Heart right ventricle (tissue), 16 donors: Measurements from ENCODE around the gene TMCC3. TPM values are rescaled to one million over a fixed set of nuclear protein-coding genes. Genes with fewer than 3 reads are reported as not detected.

ENCODE experiments used
- ATAC-seq, 8 donors: fragments of 200-7000 bp; cut with Tn5 transposase; one replicate each; pipeline ENCODE4 v1.9.1; 2020; ENCODE audit warnings: mild to moderate bottlenecking in 8 of 8, moderate library complexity in 8 of 8, moderate number of reproducible peaks in 1 of 8
- DNase-seq, 2 donors: peaks; one replicate each; pipeline ENCODE4 v3.0.0-alpha.2; 2020
- H3K27ac ChIP-seq, 10 donors: fragments of 200-600 bp; sonication (generic) in 2 of 10; one replicate each; pipeline versions ENCODE4 v1.5.0 to v1.8.0; 2020 to 2022; ENCODE audit warnings: mild to moderate bottlenecking in 3 of 10
- H3K27me3 ChIP-seq, 7 donors: fragments of 200-600 bp; one replicate each; pipeline ENCODE4 v1.8.0; 2021 to 2022; ENCODE audit warnings: mild to moderate bottlenecking in 2 of 7
- H3K36me3 ChIP-seq, 9 donors: fragments of 200-600 bp; sonication (generic) in 1 of 9; one replicate each; pipeline versions ENCODE4 v1.5.0 to v1.8.0; 2020 to 2022; ENCODE audit warnings: mild to moderate bottlenecking in 2 of 9
- H3K4me1 ChIP-seq, 9 donors: fragments of 200-600 bp; sonication (generic) in 1 of 9; one replicate each; pipeline versions ENCODE4 v1.5.0 to v1.8.0; 2020 to 2022; ENCODE audit warnings: mild to moderate bottlenecking in 4 of 9
- H3K4me3 ChIP-seq, 10 donors: fragments of 200-600 bp; sonication (generic) in 2 of 10; one replicate each; pipeline versions ENCODE4 v1.5.0 to v1.8.0; 2020 to 2022; ENCODE audit warnings: mild to moderate bottlenecking in 7 of 10, moderate library complexity in 2 of 10
- H3K9me3 ChIP-seq, 11 donors: fragments of 200-600 bp in 10 of 11; sonication (generic) in 2 of 11; one replicate each; pipeline versions ENCODE4 v1.5.0 to v1.8.0; 2013 to 2022; ENCODE audit warnings: mild to moderate bottlenecking in 2 of 11, control low read depth in 1 of 11, moderate library complexity in 1 of 11
- CTCF ChIP-seq, 9 donors: fragments of 200-600 bp; sonication (generic) in 2 of 9; IDR thresholded peaks; one replicate each; pipeline versions ENCODE4 v1.5.0 to v1.8.0; 2021 to 2022; ENCODE audit warnings: antibody characterized with exemption in 9 of 9, mild to moderate bottlenecking in 5 of 9, moderate library complexity in 1 of 9
- WGBS, 2 donors: extraction: QIAGEN DNeasy Blood & Tissue Kit; methylation state at CpG; one replicate each; pipeline ENCODE4 v1.1.7; 2013; ENCODE audit warnings: inconsistent platforms in 1 of 2; 5-methylcytosine and 5-hydroxymethylcytosine counted together
- intact Hi-C, 10 donors: fragments of 100-400 bp; cut with DNase I; formaldehyde crosslinking; loops; one replicate each; pipeline versions ENCODE4 v1.11.1 to v1.14.2; 2022
- polyA plus RNA-seq, 2 donors: library from polyadenylated mRNA; stranded (reverse); fragments of 200-250 nt; gene quantifications; one replicate each; pipeline ENCODE4 v1.2.3, GENCODE V29; 2013
- total RNA-seq, 10 donors: library from RNA; stranded (reverse); fragmentation: NEBNext Ultra II Directional in 3 of 10; extraction: Animal tissue kit (Norgen Biotek cat#: 25700) in 3 of 10; gene quantifications; one replicate each; pipeline versions ENCODE4 v1.2.1 to v1.2.4, GENCODE V29; 2021 to 2023
- donor health status: Arrhythmogenic right ventricular cardiomyopathy.
- donor health status: ischemic (EF 13 %, LVEDD 7.1; RV severe dilation, severe dysfunction).
- donor health status: healthy with polysubstance abuse.
- donor health status: DM: no; HTN: yes; CAD: no.
- donor health status: DM: no; HTN: no; CAD: no.
- donor health status: ischemic (EF 25% LVEDD 6.9; RV normal size, moderate dysfunction).
- donor health status: ischemic (EF 25% LVEDD 5.7; RV mildly dilated, moderate dysfunction).
- donor health status: healthy.
- donor health status: DM: yes; HTN: yes; CAD: no.
- donor health status: Ischemic cardiomyopathy.
- donor health status: ischemic (EF 35%, LVEDD 5.7; RV mildly dilated, moderate dysfunction).
- donor health status: nonischemic (EF 11% LVEDD 7.7; RV severe dilation, severe dysfunction).
- donor health status: DM: yes; HTN: yes; CAD: no.
- donor health status: PGD.
- donor health status: ischemic (EF 29% LVEDD 5.4; RV normal size, mild dysfunction).
- donor health status: nonischemic (EF 23%, LVEDD 6.1; RV moderate dilation, normal function).

Gene TMCC3
- total and polyA plus RNA-seq, 12 donors: 0.88 to 7.3 (median 3.0) TPM

- Histone ChIP-seq H3K27me3 (no peaks in the 10 kb centered on the region), H3K36me3 (no peaks in the 10 kb centered on the region), H3K4me3 (no peak overlapping the region), H3K4me1 (peaks cover 0 to 10% (median 0%) of the 10 kb centered on the region in 9 donors), H3K9me3 (no peaks in the 10 kb centered on the region), H3K27ac (no peak overlapping the region)
- ATAC-seq: no peak
- TF ChIP-seq CTCF (IDR thresholded peaks at IDR 0.05): no peak
- intact Hi-C loops: no loop called here
- 91 to 92% methylated on average over 6 of the region's 6 CpGs for WGBS, 2 donors
- DNase-seq: no peak
Measured at GRCh38 chr12:94667031-94667540, 16.7 kb upstream of the TMCC3 start.

- TF ChIP-seq CTCF (IDR thresholded peaks at IDR 0.05): no peak
- 77 to 81% methylated on average over 2 of the region's 2 CpGs for WGBS, 2 donors
Measured at GRCh38 chr12:94666158-94666557, 15.8 kb upstream of the TMCC3 start.

GRCh38 chr12:94663702-94664101, 13.3 kb upstream of the TMCC3 start:
- peaks cover 0 to 14% (median 5%) of the 10 kb centered on the region in 9 donors for H3K4me1 ChIP-seq
- H3K36me3 ChIP-seq: no peaks in the 10 kb centered on the region
- ATAC-seq: peak in 1 of 8 donors; percentile 68
- DNase-seq: no peak
- 92 to 93% methylated on average over 4 of the region's 4 CpGs for whole genome bisulfite sequencing, 2 donors
- intact Hi-C loops: no loop called here
- H3K4me3 ChIP-seq: no peak overlapping the region
- TF ChIP-seq CTCF (IDR thresholded peaks at IDR 0.05): no peak
- no peak overlapping the region for H3K27ac ChIP-seq
- no peaks in the 10 kb centered on the region for H3K9me3 ChIP-seq
- H3K27me3 ChIP-seq: no peaks in the 10 kb centered on the region

More at GRCh38 chr12:94666158-94666557, 15.8 kb upstream of the TMCC3 start:
- DNase-seq: no peak
- Histone ChIP-seq H3K36me3 (no peaks in the 10 kb centered on the region), H3K27me3 (no peaks in the 10 kb centered on the region), H3K4me3 (no peak overlapping the region), H3K9me3 (no peaks in the 10 kb centered on the region), H3K27ac (no peak overlapping the region), H3K4me1 (peaks cover 0 to 10% (median 0%) of the 10 kb centered on the region in 9 donors)
- ATAC-seq: no peak
- intact Hi-C loops: no loop called here

- Histone ChIP-seq H3K36me3 (no peaks in the 10 kb centered on the region), H3K27me3 (no peaks in the 10 kb centered on the region), H3K4me3 (no peak overlapping the region), H3K4me1 (peaks cover 0 to 14% (median 5%) of the 10 kb centered on the region in 9 donors), H3K9me3 (no peaks in the 10 kb centered on the region), H3K27ac (no peak overlapping the region)
- no peak for DNase-seq
- WGBS, 2 donors: 56 to 63% methylated on average over 4 of the region's 4 CpGs
- TF ChIP-seq CTCF (IDR thresholded peaks at IDR 0.05): no peak
- intact Hi-C loops: no loop called here
- no peak for ATAC-seq
Measured at GRCh38 chr12:94663071-94663470, 12.7 kb upstream of the TMCC3 start.
